ENCODE measurements around the gene SOX18. TPM values are rescaled to one million over a fixed set of nuclear protein-coding genes. Genes with fewer than 3 reads are reported as not detected.

The SOX18 gene
- total RNA-seq, 4 donors from 2014 or later = 4.4 to 13.3 (median 7.1) TPM

DNA sequence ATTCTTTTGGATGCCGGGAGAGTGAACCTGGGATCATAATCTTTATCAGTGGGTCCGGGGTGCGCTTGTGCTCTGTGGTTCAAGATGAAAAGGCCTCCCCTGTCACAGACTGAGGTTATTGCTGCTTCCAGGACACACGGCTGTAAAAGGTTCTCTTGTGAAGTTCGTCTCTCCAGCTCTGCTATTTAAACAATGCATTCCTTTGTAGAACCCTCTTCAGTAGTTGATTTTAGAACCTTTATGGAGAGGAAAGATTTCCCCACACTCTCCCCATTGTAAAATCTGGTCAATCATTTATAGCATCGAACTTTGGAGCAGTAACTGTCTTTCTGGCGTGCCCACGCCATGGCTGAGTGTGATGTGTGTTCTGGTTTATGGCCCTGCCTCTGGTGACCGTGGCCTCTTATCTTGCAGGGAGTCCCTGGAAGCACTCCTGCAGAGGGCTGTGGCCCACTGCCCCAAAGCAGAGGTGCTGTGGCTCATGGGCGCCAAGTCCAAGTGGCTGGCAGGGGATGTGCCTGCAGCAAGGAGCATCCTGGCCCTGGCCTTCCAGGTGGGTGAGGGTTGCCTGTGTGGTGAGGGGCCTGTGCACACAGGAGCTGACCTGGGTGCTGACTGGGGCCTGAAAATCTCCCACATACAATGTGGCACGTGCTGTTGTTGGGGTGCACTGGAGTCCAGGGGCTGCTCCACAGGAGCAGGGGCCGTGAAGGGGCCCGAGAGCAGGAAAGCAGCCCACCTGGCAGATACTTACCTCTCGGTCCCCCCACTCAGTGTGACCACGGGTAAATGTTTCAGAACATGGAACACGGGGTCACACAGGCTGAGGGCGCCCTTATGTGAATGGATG lies 25.1 kb downstream of the SOX18 start:
- Histone ChIP-seq H3K9me3 (no peaks in the 10 kb centered on the region), H3K27ac (no peak overlapping the region), H3K27me3 (no peaks in the 10 kb centered on the region), H3K36me3 (peaks cover 0 to 100% of the 10 kb centered on the region in 2 donors), H3K4me1 (no peaks in the 10 kb centered on the region), H3K4me3 (no peak overlapping the region)
- WGBS, 2 donors (ENCODE audit: low coverage in 1 of 2) = 83 to 85% methylated on average over 10 to 12 of the region's 17 CpGs
- TF ChIP-seq POLR2AphosphoS5 (IDR thresholded peaks at IDR 0.05) = no peak
- TF ChIP-seq, protein P1, sequence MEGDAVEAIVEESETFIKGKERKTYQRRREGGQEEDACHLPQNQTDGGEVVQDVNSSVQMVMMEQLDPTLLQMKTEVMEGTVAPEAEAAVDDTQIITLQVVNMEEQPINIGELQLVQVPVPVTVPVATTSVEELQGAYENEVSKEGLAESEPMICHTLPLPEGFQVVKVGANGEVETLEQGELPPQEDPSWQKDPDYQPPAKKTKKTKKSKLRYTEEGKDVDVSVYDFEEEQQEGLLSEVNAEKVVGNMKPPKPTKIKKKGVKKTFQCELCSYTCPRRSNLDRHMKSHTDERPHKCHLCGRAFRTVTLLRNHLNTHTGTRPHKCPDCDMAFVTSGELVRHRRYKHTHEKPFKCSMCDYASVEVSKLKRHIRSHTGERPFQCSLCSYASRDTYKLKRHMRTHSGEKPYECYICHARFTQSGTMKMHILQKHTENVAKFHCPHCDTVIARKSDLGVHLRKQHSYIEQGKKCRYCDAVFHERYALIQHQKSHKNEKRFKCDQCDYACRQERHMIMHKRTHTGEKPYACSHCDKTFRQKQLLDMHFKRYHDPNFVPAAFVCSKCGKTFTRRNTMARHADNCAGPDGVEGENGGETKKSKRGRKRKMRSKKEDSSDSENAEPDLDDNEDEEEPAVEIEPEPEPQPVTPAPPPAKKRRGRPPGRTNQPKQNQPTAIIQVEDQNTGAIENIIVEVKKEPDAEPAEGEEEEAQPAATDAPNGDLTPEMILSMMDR (IDR thresholded peaks at IDR 0.05) = no peak
- no peak for TF ChIP-seq POLR2A (IDR thresholded peaks at IDR 0.05)
- no peak for TF ChIP-seq EP300 (IDR thresholded peaks at IDR 0.05)
- ATAC-seq = no peak

DNA sequence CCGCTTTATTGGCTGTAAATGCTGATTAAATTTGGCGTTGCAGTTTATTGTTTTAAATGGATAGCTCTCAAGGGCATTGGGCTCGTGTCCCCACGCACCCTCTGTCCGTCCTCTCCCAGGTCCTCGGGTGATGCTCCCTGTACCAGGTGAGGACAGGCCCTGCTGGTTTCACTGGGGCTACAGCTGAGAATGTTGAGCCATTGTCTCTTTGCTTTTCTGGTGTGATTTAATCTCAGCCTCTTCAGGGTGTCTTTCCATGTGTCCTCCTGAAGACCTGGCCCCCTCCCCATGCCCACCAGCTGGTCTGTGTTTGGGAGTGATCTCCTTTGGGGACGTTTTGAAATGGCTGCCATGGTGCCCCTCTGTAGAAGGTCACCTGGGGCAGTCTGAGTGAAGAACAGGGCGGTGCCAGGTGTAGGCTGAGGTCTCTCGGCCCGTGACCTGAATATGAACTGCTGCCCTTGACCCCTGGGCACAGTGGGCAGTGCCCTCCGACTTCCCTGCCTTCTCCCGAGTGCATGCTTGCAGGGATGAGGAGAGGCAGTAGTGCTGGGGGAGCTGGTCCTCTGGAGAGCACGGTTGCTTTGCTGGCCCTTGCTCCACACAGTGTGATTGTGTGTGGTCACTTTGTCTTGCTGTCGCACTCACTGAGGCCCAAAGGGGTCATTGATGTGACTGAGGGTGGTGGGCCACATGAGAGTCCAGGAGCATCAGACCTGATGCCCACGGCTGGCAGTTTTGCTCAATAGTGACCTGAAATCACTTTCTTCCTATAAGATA lies 25.9 kb downstream of the SOX18 start:
- Histone ChIP-seq H3K9me3 (no peaks in the 10 kb centered on the region), H3K27me3 (no peaks in the 10 kb centered on the region), H3K27ac (no peak overlapping the region), H3K4me1 (no peaks in the 10 kb centered on the region), H3K4me3 (no peak overlapping the region), H3K36me3 (peaks cover 0 to 100% of the 10 kb centered on the region in 2 donors)
- ATAC-seq = no peak
- 83 to 84% methylated on average over 1 to 6 of the region's 15 CpGs for WGBS, 2 donors (ENCODE audit: low coverage in 1 of 2)
- TF ChIP-seq EP300 (IDR thresholded peaks at IDR 0.05) = no peak
- no peak for TF ChIP-seq POLR2A (IDR thresholded peaks at IDR 0.05)
- TF ChIP-seq, protein P1 (IDR thresholded peaks at IDR 0.05) = no peak
- TF ChIP-seq POLR2AphosphoS5 (IDR thresholded peaks at IDR 0.05) = no peak

DNA sequence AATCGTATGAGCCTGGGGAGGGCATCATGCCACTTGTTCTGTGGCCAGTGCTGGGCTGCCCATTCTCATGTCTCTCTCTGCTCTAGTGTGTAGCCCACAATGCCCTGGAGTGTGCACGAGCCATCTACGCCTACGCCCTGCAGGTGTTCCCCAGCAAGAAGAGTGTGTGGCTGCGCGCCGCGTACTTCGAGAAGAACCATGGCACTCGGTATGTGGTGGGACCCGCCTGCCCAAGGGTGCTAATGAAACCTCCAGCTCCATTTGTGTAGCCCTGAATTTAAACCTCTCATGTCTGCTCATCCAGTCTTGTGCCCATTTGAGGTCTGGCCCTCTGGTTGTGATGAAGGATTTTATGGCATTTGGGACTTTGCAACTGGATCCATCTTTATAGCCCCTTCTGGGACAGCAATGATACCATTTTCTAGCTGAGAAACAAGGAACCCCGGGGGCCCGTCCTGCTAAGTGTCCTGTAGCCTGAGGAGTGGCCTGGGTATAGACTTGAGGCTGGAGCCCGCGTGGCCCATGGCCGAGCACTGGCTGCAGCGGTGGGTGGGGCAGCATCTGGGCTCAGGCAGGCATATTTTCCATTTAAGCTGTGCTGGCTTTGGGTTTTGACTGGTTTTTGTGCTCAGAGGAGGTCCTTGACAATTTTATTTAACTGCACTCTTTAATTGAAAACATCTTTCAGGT lies 26.6 kb downstream of the SOX18 start:
- no peak for ATAC-seq

DNA sequence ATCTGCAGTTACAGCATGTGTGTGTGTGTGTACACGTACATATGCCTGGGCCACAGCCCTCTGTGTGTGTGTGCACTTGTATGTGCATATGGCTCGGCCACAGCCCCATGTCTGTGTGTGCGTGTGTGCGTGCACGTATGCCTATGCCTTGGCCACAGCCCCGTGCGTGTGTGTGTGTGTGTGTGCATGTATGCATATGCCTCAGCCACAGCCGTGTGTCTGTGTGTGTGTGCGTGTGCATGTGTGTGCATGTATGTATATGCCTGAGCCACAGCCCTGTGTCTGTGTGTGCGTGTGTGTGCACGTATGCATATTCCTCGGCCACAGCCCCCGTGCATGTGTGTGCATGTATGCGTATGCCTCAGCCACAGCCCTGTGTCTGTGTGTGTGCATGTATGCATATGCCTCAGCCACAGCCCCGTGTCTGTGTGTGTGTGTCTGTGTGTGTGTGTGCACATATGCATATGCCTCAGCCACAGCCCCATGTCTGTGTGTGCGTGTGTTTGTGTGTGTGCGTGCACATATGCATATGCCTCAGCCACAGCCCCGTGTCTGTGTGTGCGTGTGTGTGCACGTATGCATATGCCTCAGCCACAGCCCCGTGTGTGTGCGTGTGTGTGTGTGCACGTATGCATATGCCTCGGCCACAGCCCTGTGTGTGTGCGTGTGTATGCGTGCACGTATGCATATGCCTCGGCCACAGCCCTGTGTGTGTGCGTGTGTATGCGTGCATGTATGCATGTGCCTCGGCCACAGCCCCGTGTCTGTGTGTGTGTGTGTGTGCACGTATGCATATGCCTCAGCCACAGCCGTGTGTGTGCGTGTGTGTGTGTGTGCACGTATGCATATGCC lies 28.1 kb downstream of the SOX18 start:
- Histone ChIP-seq H3K4me3 (no peak overlapping the region), H3K27me3 (no peaks in the 10 kb centered on the region), H3K9me3 (no peaks in the 10 kb centered on the region), H3K36me3 (peaks cover 0 to 100% of the 10 kb centered on the region in 2 donors), H3K4me1 (no peaks in the 10 kb centered on the region), H3K27ac (no peak overlapping the region)
- 81 to 85% methylated on average over 11 of the region's 36 CpGs for WGBS, 2 donors (ENCODE audit: low coverage in 1 of 2)
- ATAC-seq = no peak
- TF ChIP-seq, protein P1 (IDR thresholded peaks at IDR 0.05) = no peak
- TF ChIP-seq EP300 (IDR thresholded peaks at IDR 0.05) = no peak
- no peak for TF ChIP-seq POLR2A (IDR thresholded peaks at IDR 0.05)
- no peak for TF ChIP-seq POLR2AphosphoS5 (IDR thresholded peaks at IDR 0.05)

More for the DNA sequence above, 26.6 kb downstream of the SOX18 start:
- Histone ChIP-seq H3K27ac (no peak overlapping the region), H3K4me3 (no peak overlapping the region), H3K4me1 (no peaks in the 10 kb centered on the region), H3K9me3 (no peaks in the 10 kb centered on the region), H3K27me3 (no peaks in the 10 kb centered on the region), H3K36me3 (peaks cover 0 to 100% of the 10 kb centered on the region in 2 donors)
- WGBS, 2 donors (ENCODE audit: low coverage in 1 of 2) = 100% methylated on average over 7 of the region's 17 CpGs; no CpG with 5 or more reads in 1 of the 2 donors
- TF ChIP-seq POLR2AphosphoS5 (IDR thresholded peaks at IDR 0.05) (no peak), EP300 (IDR thresholded peaks at IDR 0.05) (no peak), POLR2A (IDR thresholded peaks at IDR 0.05) (no peak)
- TF ChIP-seq, protein P1 (IDR thresholded peaks at IDR 0.05) = no peak

Measured in gastroesophageal sphincter (tissue), 4 donors.